HepG2 (cell line): Measurements from ENCODE around the gene MISP3.

Source experiments
- CHD4 ChIP-seq: fragments of 200-600 bp; sonication (generic); IDR thresholded peaks from 2 replicates; pipeline ENCODE4 v1.7.0; 2017; ENCODE audit warnings: mild to moderate bottlenecking, low read length, borderline replicate concordance
- CTCF ChIP-seq: sonication (generic); formaldehyde crosslinking; IDR thresholded peaks from 2 replicates; pipeline ENCODE4 v1.5.0; 2020; ENCODE audit warnings: mild to moderate bottlenecking, missing genetic modification reagents, moderate library complexity
- MAX ChIP-seq: IDR thresholded peaks from 2 replicates; pipeline ENCODE4 v1.6.1; 2012; ENCODE audit warnings: inconsistent platforms
- MEIS1 ChIP-seq: sonication (generic); formaldehyde crosslinking; IDR thresholded peaks from 2 replicates; pipeline ENCODE4 v1.9.0; 2021; ENCODE audit warnings: mild to moderate bottlenecking, missing genetic modification reagents, moderate library complexity, borderline replicate concordance
- NPAS2 ChIP-seq: sonication (generic); formaldehyde crosslinking; IDR thresholded peaks from 2 replicates; pipeline ENCODE4 v1.8.0; 2022; ENCODE audit warnings: mild to moderate bottlenecking, missing genetic modification reagents, borderline replicate concordance
- POLR2AphosphoS2 ChIP-seq: IDR thresholded peaks from 2 replicates; pipeline ENCODE4 v1.6.1; 2011; ENCODE audit warnings: low read depth, low read length, improper control_type of control experiment
- RBM22 ChIP-seq: fragments of 200-400 bp; formaldehyde crosslinking; optimal IDR thresholded peaks from 2 replicates; pipeline ENCODE3; 2017; ENCODE audit warnings: mild to moderate bottlenecking, low read length, moderate library complexity
- TCF7L2 ChIP-seq: IDR thresholded peaks from 2 replicates; pipeline ENCODE4 v1.6.1; 2011; ENCODE audit warnings: mild to moderate bottlenecking, low read depth, low read length, moderate library complexity
- TOE1 ChIP-seq: sonication (generic); formaldehyde crosslinking; IDR thresholded peaks from 2 replicates; pipeline ENCODE4 v1.4.0; 2020; ENCODE audit warnings: mild to moderate bottlenecking, missing genetic modification reagents
- ZNF224 ChIP-seq: sonication (generic); formaldehyde crosslinking; IDR thresholded peaks from 2 replicates; pipeline ENCODE4 v1.5.0; 2020; ENCODE audit warnings: mild to moderate bottlenecking, missing genetic modification reagents
- ZNF274 ChIP-seq: sonication (generic); formaldehyde crosslinking; IDR thresholded peaks from 2 replicates; pipeline ENCODE4 v1.5.1; 2020; ENCODE audit warnings: mild to moderate bottlenecking, missing genetic modification reagents
- ZNF564 ChIP-seq: sonication (generic); formaldehyde crosslinking; IDR thresholded peaks from 2 replicates; pipeline ENCODE4 v1.8.1; 2023; ENCODE audit warnings: mild to moderate bottlenecking, missing genetic modification reagents
- ZNF816 ChIP-seq: sonication (generic); formaldehyde crosslinking; IDR thresholded peaks from 2 replicates; pipeline ENCODE4 v1.8.0; 2022; ENCODE audit warnings: missing genetic modification reagents, mild to moderate bottlenecking, borderline replicate concordance
- ZSCAN30 ChIP-seq: sonication (generic); formaldehyde crosslinking; IDR thresholded peaks from 2 replicates; pipeline ENCODE4 v1.5.0; 2020; ENCODE audit warnings: mild to moderate bottlenecking, missing genetic modification reagents

- TF ChIP-seq ZSCAN30 (CRISPR knock-in tag): no peak
- no peak for TF ChIP-seq TCF7L2
- TF ChIP-seq POLR2AphosphoS2: no peak
- no peak for TF ChIP-seq MEIS1 (CRISPR knock-in tag)
- TF ChIP-seq TOE1 (CRISPR knock-in tag): no peak
- no peak for TF ChIP-seq ZNF224
- no peak for TF ChIP-seq ZNF564 (CRISPR knock-in tag)
- no peak for TF ChIP-seq ZNF274 (CRISPR knock-in tag)
- TF ChIP-seq CTCF (CRISPR knock-in tag): peak; percentile 68
- peak; percentile 88; the same call in 1 of the 2 replicates for TF ChIP-seq CHD4
- TF ChIP-seq ZNF816 (CRISPR knock-in tag): no peak
- TF ChIP-seq RBM22: no peak
- no peak for TF ChIP-seq MAX
- TF ChIP-seq NPAS2 (CRISPR knock-in tag): no peak
Measured at GRCh38 chr19:14059093-14059480, 13.5 kb upstream of the MISP3 start.
